Mesendoderm (in vitro differentiated cells): Measurements from ENCODE around the gene HACD2.

Experiments used
- DNase-seq: peaks from one replicate; pipeline ENCODE4 v3.0.0; 2013
- H2AK5ac ChIP-seq: 2 replicates; pipeline ENCODE4 v1.6.1; 2013; ENCODE audit warnings: low read length, inconsistent platforms
- H2BK120ac ChIP-seq: 2 replicates; pipeline ENCODE4 v1.6.1; 2013; ENCODE audit warnings: low read depth, mild to moderate bottlenecking, low read length, moderate library complexity, mixed read lengths
- H2BK15ac ChIP-seq: replicated peaks from 2 replicates; pipeline ENCODE4 v1.6.1; 2013; ENCODE audit warnings: low read depth, mild to moderate bottlenecking, moderate library complexity
- H2BK5ac ChIP-seq: 2 replicates; pipeline ENCODE4 v1.6.1; 2013; ENCODE audit warnings: low read length, inconsistent platforms
- H3K18ac ChIP-seq: 2 replicates; pipeline ENCODE4 v1.6.1; 2013; ENCODE audit warnings: mild to moderate bottlenecking, low read length, mixed read lengths
- H3K23ac ChIP-seq: one replicate; pipeline ENCODE4 v1.6.1; 2013; ENCODE audit warnings: low read length
- H3K27ac ChIP-seq: 2 replicates; pipeline ENCODE4 v1.5.1; 2013; ENCODE audit warnings: low read depth, mild to moderate bottlenecking, inconsistent platforms, low read length, moderate library complexity
- H3K27me3 ChIP-seq: 2 replicates; pipeline ENCODE4 v1.6.1; 2013; ENCODE audit warnings: low read length, control low read depth, mild to moderate bottlenecking, inconsistent platforms; ENCODE audit not compliant: insufficient read depth, poor library complexity
- H3K36me3 ChIP-seq: 2 replicates; pipeline ENCODE4 v1.6.1; 2013; ENCODE audit warnings: low read length, inconsistent platforms; ENCODE audit not compliant: control insufficient read depth, insufficient read depth
- H3K4ac ChIP-seq: one replicate; pipeline ENCODE4 v1.6.1; 2013; ENCODE audit warnings: low read depth, mild to moderate bottlenecking, low read length, moderate library complexity
- H3K4me1 ChIP-seq: 2 replicates; pipeline ENCODE4 v1.6.1; 2013; ENCODE audit warnings: low read depth, low read length, inconsistent platforms; ENCODE audit not compliant: control insufficient read depth
- H3K4me2 ChIP-seq: 2 replicates; pipeline ENCODE4 v1.6.1; 2013; ENCODE audit warnings: low read length
- H3K4me3 ChIP-seq: 2 replicates; pipeline ENCODE4 v1.5.1; 2013; ENCODE audit warnings: mild to moderate bottlenecking, low read length
- H3K56ac ChIP-seq: one replicate; pipeline ENCODE4 v1.6.1; 2013; ENCODE audit warnings: low read length
- H3K79me1 ChIP-seq: 2 replicates; pipeline ENCODE4 v1.6.1; 2013; ENCODE audit warnings: low read length, inconsistent platforms
- H3K79me2 ChIP-seq: 2 replicates; pipeline ENCODE4 v1.6.1; 2013; ENCODE audit warnings: mild to moderate bottlenecking, low read length; ENCODE audit not compliant: control insufficient read depth, insufficient read depth
- H3K9ac ChIP-seq: 2 replicates; pipeline ENCODE4 v1.6.1; 2013; ENCODE audit warnings: low read length, inconsistent platforms
- H4K5ac ChIP-seq: one replicate; pipeline ENCODE4 v1.6.1; 2013; ENCODE audit warnings: low read length
- H4K8ac ChIP-seq: one replicate; pipeline ENCODE4 v1.6.1; 2013; ENCODE audit warnings: low read depth, mild to moderate bottlenecking, control low read depth, low read length, moderate library complexity
- WGBS: extraction: QIAGEN DNeasy Blood & Tissue Kit; methylation state at CpG from one replicate; pipeline ENCODE4 v1.1.7; 2013; ENCODE audit warnings: low lambda C conversion rate, missing lambda C conversion rate; ENCODE audit not compliant: insufficient coverage; ENCODE audit errors: extremely low coverage; 5-methylcytosine and 5-hydroxymethylcytosine counted together

HACD2 gene

GRCh38 chr3:123527046-123527445 is 57.8 kb downstream of the HACD2 start:
- Histone ChIP-seq H3K27me3 (no peaks in the 10 kb centered on the region), H4K5ac (no peak overlapping the region), H3K4me3 (no peak overlapping the region), H3K56ac (no peak overlapping the region), H4K8ac (no peak overlapping the region), H2BK120ac (no peak overlapping the region), H2BK5ac (no peak overlapping the region), H3K4ac (no peak overlapping the region), H3K79me1 (peaks cover under 1% of the 10 kb centered on the region), H3K9ac (no peak overlapping the region), H3K27ac (no peak overlapping the region), H2AK5ac (no peak overlapping the region), H3K23ac (no peak overlapping the region), H2BK15ac (no peak overlapping the region), H3K79me2 (no peaks in the 10 kb centered on the region), H3K36me3 (peaks cover 2% of the 10 kb centered on the region), H3K18ac (no peak overlapping the region), H3K4me1 (no peaks in the 10 kb centered on the region), H3K4me2 (no peak overlapping the region)
- no peak for DNase-seq
- WGBS, result no CpG with 5 or more reads among the region's 3 CpGs

DNA sequence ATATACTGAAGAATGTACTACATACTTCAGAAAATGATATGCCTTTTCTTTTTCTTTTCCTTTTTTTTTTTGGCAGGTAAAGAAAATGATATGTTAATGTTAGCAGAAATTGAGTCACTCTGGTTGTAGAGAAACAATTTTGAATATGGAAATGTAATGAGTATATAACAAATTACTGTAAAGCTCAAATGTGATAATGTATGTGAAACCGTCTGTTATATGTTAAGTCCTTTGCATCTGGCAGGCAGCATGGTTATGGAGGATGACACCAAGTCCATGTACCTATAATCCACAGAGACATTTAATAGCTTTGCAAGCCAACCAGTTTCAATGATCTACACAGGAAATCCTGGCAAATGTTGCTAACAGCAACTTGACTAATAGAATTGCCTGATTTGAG is 58.4 kb downstream of the HACD2 start:
- no peak overlapping the region for H4K5ac ChIP-seq
- H3K4me1 ChIP-seq, result no peaks in the 10 kb centered on the region
- no peak overlapping the region for H3K56ac ChIP-seq
- H3K18ac ChIP-seq, result no peak overlapping the region
- no peak overlapping the region for H4K8ac ChIP-seq
- H3K4ac ChIP-seq, result no peak overlapping the region
- H2BK15ac ChIP-seq, result no peak overlapping the region
- no peak for DNase-seq
- H3K4me2 ChIP-seq, result no peak overlapping the region
- no peak overlapping the region for H3K27ac ChIP-seq
- H3K79me1 ChIP-seq, result no peaks in the 10 kb centered on the region
- no peak overlapping the region for H3K23ac ChIP-seq
- no peak overlapping the region for H2BK5ac ChIP-seq
- no peak overlapping the region for H3K9ac ChIP-seq
- H2AK5ac ChIP-seq, result no peak overlapping the region
- H3K79me2 ChIP-seq, result no peaks in the 10 kb centered on the region
- WGBS, result no CpG with 5 or more reads among the region's 1 CpG
- H2BK120ac ChIP-seq, result no peak overlapping the region
- no peaks in the 10 kb centered on the region for H3K27me3 ChIP-seq
- no peak overlapping the region for H3K4me3 ChIP-seq
- peaks cover 2% of the 10 kb centered on the region for H3K36me3 ChIP-seq

- Histone ChIP-seq H4K8ac (no peak overlapping the region), H2BK120ac (no peak overlapping the region), H4K5ac (no peak overlapping the region), H3K56ac (no peak overlapping the region), H3K4me1 (no peaks in the 10 kb centered on the region), H3K27me3 (no peaks in the 10 kb centered on the region), H3K79me1 (no peaks in the 10 kb centered on the region), H3K23ac (no peak overlapping the region), H3K27ac (no peak overlapping the region), H3K36me3 (peaks cover 2% of the 10 kb centered on the region), H3K4me3 (no peak overlapping the region), H2BK15ac (no peak overlapping the region), H3K79me2 (no peaks in the 10 kb centered on the region), H3K4me2 (no peak overlapping the region), H2AK5ac (no peak overlapping the region), H3K9ac (no peak overlapping the region), H2BK5ac (no peak overlapping the region), H3K18ac (no peak overlapping the region), H3K4ac (no peak overlapping the region)
- WGBS, result no CpG with 5 or more reads among the region's 3 CpGs
- no peak for DNase-seq
Measured at GRCh38 chr3:123525433-123525832, 59.4 kb downstream of the HACD2 start.

GRCh38 chr3:123524981-123525380 is 59.9 kb downstream of the HACD2 start:
- Histone ChIP-seq H3K9ac (no peak overlapping the region), H3K4me2 (no peak overlapping the region), H4K8ac (no peak overlapping the region), H4K5ac (no peak overlapping the region), H3K4me1 (no peaks in the 10 kb centered on the region), H3K4me3 (no peak overlapping the region), H3K79me1 (no peaks in the 10 kb centered on the region), H3K36me3 (peaks cover 2% of the 10 kb centered on the region), H3K27ac (no peak overlapping the region), H3K23ac (no peak overlapping the region), H2BK120ac (no peak overlapping the region), H3K56ac (no peak overlapping the region), H3K27me3 (no peaks in the 10 kb centered on the region), H3K18ac (no peak overlapping the region), H3K79me2 (no peaks in the 10 kb centered on the region), H2BK5ac (no peak overlapping the region), H2BK15ac (no peak overlapping the region), H3K4ac (no peak overlapping the region), H2AK5ac (no peak overlapping the region)
- DNase-seq, result no peak
- no CpG with 5 or more reads among the region's 4 CpGs for WGBS

DNA sequence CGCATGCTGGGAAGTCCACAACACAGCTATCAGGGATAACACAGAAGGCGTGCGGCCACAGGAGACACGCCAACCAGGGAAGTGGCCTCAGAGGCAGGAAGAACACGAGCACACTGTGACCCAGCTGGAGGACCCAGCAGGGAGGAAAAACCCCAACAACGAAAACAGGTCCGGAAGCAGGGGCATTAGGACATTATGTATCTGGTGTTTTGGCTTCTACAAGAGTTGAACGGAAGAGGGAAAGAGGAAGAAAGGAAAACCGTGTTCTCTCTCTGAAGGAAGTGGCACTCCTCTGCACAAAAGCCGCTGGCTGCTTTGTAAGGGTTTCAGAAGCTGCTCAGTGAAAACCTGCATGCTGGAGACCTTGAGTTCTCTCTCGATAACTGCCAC is 61.8 kb downstream of the HACD2 start:
- no peaks in the 10 kb centered on the region for H3K79me2 ChIP-seq
- no peak overlapping the region for H3K27ac ChIP-seq
- no peak overlapping the region for H3K4me2 ChIP-seq
- H3K23ac ChIP-seq, result no peak overlapping the region
- no peak overlapping the region for H2AK5ac ChIP-seq
- H4K8ac ChIP-seq, result no peak overlapping the region
- no peaks in the 10 kb centered on the region for H3K4me1 ChIP-seq
- no peaks in the 10 kb centered on the region for H3K27me3 ChIP-seq
- H3K4me3 ChIP-seq, result no peak overlapping the region
- no CpG with 5 or more reads among the region's 11 CpGs for WGBS
- H3K56ac ChIP-seq, result no peak overlapping the region
- H2BK120ac ChIP-seq, result no peak overlapping the region
- H3K79me1 ChIP-seq, result no peaks in the 10 kb centered on the region
- peaks cover 2% of the 10 kb centered on the region for H3K36me3 ChIP-seq
- no peak for DNase-seq
- H3K4ac ChIP-seq, result no peak overlapping the region
- no peak overlapping the region for H3K9ac ChIP-seq
- H2BK15ac ChIP-seq, result no peak overlapping the region
- H3K18ac ChIP-seq, result no peak overlapping the region
- no peak overlapping the region for H2BK5ac ChIP-seq
- no peak overlapping the region for H4K5ac ChIP-seq

GRCh38 chr3:123522320-123523022 is 62.4 kb downstream of the HACD2 start:
- H4K8ac ChIP-seq, result no peak overlapping the region
- peaks cover 2% of the 10 kb centered on the region for H3K36me3 ChIP-seq

More at GRCh38 chr3:123522320-123523022, 62.4 kb downstream of the HACD2 start:
- Histone ChIP-seq H3K18ac (no peak overlapping the region), H3K9ac (no peak overlapping the region), H4K5ac (no peak overlapping the region), H2BK15ac (no peak overlapping the region), H3K23ac (no peak overlapping the region), H2AK5ac (no peak overlapping the region), H2BK5ac (no peak overlapping the region), H3K27ac (no peak overlapping the region), H3K4me3 (no peak overlapping the region), H3K79me2 (no peaks in the 10 kb centered on the region), H3K27me3 (no peaks in the 10 kb centered on the region), H3K4ac (no peak overlapping the region), H3K56ac (no peak overlapping the region), H3K4me2 (no peak overlapping the region), H2BK120ac (no peak overlapping the region), H3K79me1 (no peaks in the 10 kb centered on the region), H3K4me1 (no peaks in the 10 kb centered on the region)
- no peak for DNase-seq
- WGBS, result no CpG with 5 or more reads among the region's 4 CpGs
